HCT116 (cell line): Measurements from ENCODE around the gene STK16. TPM values are rescaled to one million over a fixed set of nuclear protein-coding genes. Genes with fewer than 3 reads are reported as not detected.

Source experiments
- ATAC-seq: fragments of 200-7000 bp; cut with Tn5 transposase; 2 replicates; pipeline ENCODE4 v1.9.1; 2020; ENCODE audit warnings: mild to moderate bottlenecking, moderate library complexity
- BruUV-seq: library from RNA; stranded (reverse); fragments of 400-500 nt; replicated peaks from 2 replicates; lab custom pipeline; 2021; lab: Mats Ljungman, UMichigan
- CTCF ChIA-PET: fragments of 300-600 bp; sonication (Branson Sonifier 250); formaldehyde crosslinking; loops from one replicate; lab custom pipeline; 2021; ENCODE audit warnings: antibody characterized with exemption; lab: Charles Lee
- POLR2A ChIA-PET: fragments of 300-600, 350-600 bp; sonication (Branson Sonifier 250); formaldehyde crosslinking; loops from one replicate; lab custom pipeline; 2021; ENCODE audit warnings: antibody characterized with exemption; lab: Charles Lee
- RAD21 ChIA-PET, 2 experiments: fragments of 300-600 bp; sonication (Branson Sonifier 250); formaldehyde crosslinking; loops; one replicate each; lab custom pipeline; 2023; ENCODE audit warnings: low total read pairs in 2 of 2; ENCODE audit not compliant: uncharacterized antibody in 2 of 2, unreplicated experiment in 2 of 2, low non-redundant PET in 1 of 2; lab: Charles Lee
- DNase-seq: peaks from one replicate; pipeline ENCODE4 v3.0.0-alpha.2; 2010; ENCODE audit warnings: low read depth, low spot score
- H2AFZ ChIP-seq: fragments of 200-600 bp; shearing (Covaris generic), sonication (generic); 2 replicates; pipeline ENCODE4 v1.6.1; 2017; ENCODE audit warnings: low read depth, mixed run types, mixed read lengths, antibody characterized with exemption, low read length; ENCODE audit not compliant: poor library complexity, severe bottlenecking
- H3K27ac ChIP-seq: 2 replicates; pipeline ENCODE4 v1.5.1; 2012; ENCODE audit warnings: low read depth, low read length
- H3K27me3 ChIP-seq: fragments of 200-600 bp; sonication (generic); 2 replicates; pipeline ENCODE4 v1.6.1; 2016; ENCODE audit warnings: mixed run types, low read length, mixed read lengths; ENCODE audit not compliant: insufficient read depth
- H3K36me3 ChIP-seq, 2 experiments: fragments of 200-500 bp in 1 of 2; fragments of 200-600 bp in 1 of 2; sonication (Bioruptor generic) in 1 of 2; sonication (generic) in 1 of 2; 2 replicates each; pipeline versions ENCODE4 v1.5.1 to v1.6.1; 2014 to 2016; ENCODE audit warnings: low read length in 2 of 2, inconsistent platforms in 1 of 2, mixed read lengths in 1 of 2, mixed run types in 1 of 2; ENCODE audit not compliant: insufficient read depth in 2 of 2, control insufficient read depth in 1 of 2
- H3K4me1 ChIP-seq, 2 experiments: fragments of 200-600 bp in 1 of 2; sonication (generic) in 1 of 2; 2 replicates each; pipeline versions ENCODE4 v1.5.1 to v1.6.1; 2012 to 2017; ENCODE audit warnings: low read length in 2 of 2, inconsistent platforms in 1 of 2, mild to moderate bottlenecking in 1 of 2, mixed read lengths in 1 of 2, mixed run types in 1 of 2, moderate library complexity in 1 of 2; ENCODE audit not compliant: insufficient read depth in 2 of 2, control insufficient read depth in 1 of 2
- H3K4me2 ChIP-seq: fragments of 200-600 bp; sonication (generic); 2 replicates; pipeline ENCODE4 v1.6.1; 2017; ENCODE audit warnings: mixed run types, low read length, mixed read lengths
- H3K4me3 ChIP-seq, 2 experiments: fragments of 200-600 bp in 1 of 2; sonication (generic) in 1 of 2; replicated peaks in 1 of 2; 2 replicates each; pipeline ENCODE4 v1.5.1; 2011 to 2016; ENCODE audit warnings: low read length in 2 of 2, control low read depth in 1 of 2, low read depth in 1 of 2, mild to moderate bottlenecking in 1 of 2, mixed read lengths in 1 of 2, mixed run types in 1 of 2
- H3K79me2 ChIP-seq: fragments of 200-600 bp; sonication (generic); 2 replicates; pipeline ENCODE4 v1.6.1; 2017; ENCODE audit warnings: mild to moderate bottlenecking, mixed run types, low read length, moderate library complexity, mixed read lengths; ENCODE audit not compliant: insufficient read depth
- H3K9ac ChIP-seq: fragments of 200-600 bp; sonication (generic); 2 replicates; pipeline ENCODE4 v1.6.1; 2016; ENCODE audit warnings: low read length, mixed read lengths
- H3K9me2 ChIP-seq: fragments of 200-600 bp; sonication (generic), shearing (Covaris generic); 2 replicates; pipeline ENCODE4 v1.6.1; 2017; ENCODE audit warnings: mixed run types, mild to moderate bottlenecking, moderate library complexity; ENCODE audit not compliant: insufficient read depth
- H3K9me3 ChIP-seq, 2 experiments: fragments of 200-500 bp in 1 of 2; fragments of 200-600 bp in 1 of 2; sonication (Bioruptor generic) in 1 of 2; sonication (generic) in 1 of 2; 2 replicates each; pipeline ENCODE4 v1.6.1; 2014 to 2017; ENCODE audit warnings: low read length in 2 of 2, mixed read lengths in 2 of 2, inconsistent platforms in 1 of 2, low read depth in 1 of 2, mild to moderate bottlenecking in 1 of 2, mixed run types in 1 of 2, moderate library complexity in 1 of 2; ENCODE audit not compliant: control insufficient read depth in 1 of 2, insufficient read depth in 1 of 2
- H4K20me1 ChIP-seq: fragments of 200-600 bp; sonication (generic), shearing (Covaris generic); 2 replicates; pipeline ENCODE4 v1.6.1; 2017; ENCODE audit warnings: mixed run types, mild to moderate bottlenecking, moderate library complexity; ENCODE audit not compliant: insufficient read depth
- CBX3 ChIP-seq: IDR thresholded peaks from 2 replicates; pipeline ENCODE4 v1.6.1; 2012; ENCODE audit warnings: low read depth
- CEBPB ChIP-seq: IDR thresholded peaks from 2 replicates; pipeline ENCODE4 v1.6.1; 2012; ENCODE audit warnings: low read depth
- EGR1 ChIP-seq: IDR thresholded peaks from 2 replicates; pipeline ENCODE4 v1.6.1; 2012; ENCODE audit warnings: low read depth
- EZH2phosphoT487 ChIP-seq: fragments of 200-600 bp; IDR thresholded peaks from 2 replicates; pipeline ENCODE4 v1.6.1; 2018; ENCODE audit warnings: antibody characterized with exemption, borderline replicate concordance
- FOSL1 ChIP-seq: IDR thresholded peaks from 2 replicates; pipeline ENCODE4 v1.6.1; 2012; ENCODE audit warnings: low read depth
- RAD21 ChIP-seq: IDR thresholded peaks from 2 replicates; pipeline ENCODE4 v1.6.1; 2012; ENCODE audit warnings: low read depth, mild to moderate bottlenecking
- SP1 ChIP-seq: IDR thresholded peaks from 2 replicates; pipeline ENCODE4 v1.6.1; 2012; ENCODE audit warnings: low read depth
- YY1 ChIP-seq: IDR thresholded peaks from 2 replicates; pipeline ENCODE4 v1.6.1; 2011; ENCODE audit warnings: low read length, low read depth, moderate library complexity, mild to moderate bottlenecking; ENCODE audit not compliant: insufficient replicate concordance; ENCODE audit errors: extremely low read depth
- intact Hi-C: fragments of 100-400 bp; cut with micrococcal nuclease; formaldehyde crosslinking; loops from 2 replicates; pipeline ENCODE4 v1.10.0; 2022
- total RNA-seq: library from RNA; stranded (reverse); gene quantifications from one replicate; pipeline ENCODE4 v1.2.1, GENCODE V29; 2021; ENCODE audit not compliant: unreplicated experiment
- TF ChIP-seq, protein P1 (sequence below): IDR thresholded peaks from 2 replicates; pipeline ENCODE4 v1.6.1; 2012
- TF ChIP-seq, protein P2 (sequence below): IDR thresholded peaks from 2 replicates; pipeline ENCODE4 v1.6.1; 2011; ENCODE audit warnings: mild to moderate bottlenecking, low read length, moderate library complexity; ENCODE audit not compliant: insufficient replicate concordance; ENCODE audit errors: extremely low read depth
- TF ChIP-seq, protein P3 (sequence below), 3 experiments: fragments of 200-600 bp in 1 of 3; sonication (generic) in 1 of 3; IDR thresholded peaks in 2 of 3; conservative IDR thresholded peaks in 1 of 3; 2 replicates each; pipeline ENCODE4 v1.5.1; 2012 to 2017; ENCODE audit warnings: low read depth in 2 of 3, low read length in 2 of 3, antibody characterized with exemption in 1 of 3, borderline replicate concordance in 1 of 3, control low read depth in 1 of 3, mild to moderate bottlenecking in 1 of 3, mixed read lengths in 1 of 3, mixed run types in 1 of 3, moderate library complexity in 1 of 3; ENCODE audit not compliant: insufficient read depth in 1 of 3

The STK16 gene
- total RNA-seq, 1 experiment from 2014 or later: 31.4 TPM

DNA sequence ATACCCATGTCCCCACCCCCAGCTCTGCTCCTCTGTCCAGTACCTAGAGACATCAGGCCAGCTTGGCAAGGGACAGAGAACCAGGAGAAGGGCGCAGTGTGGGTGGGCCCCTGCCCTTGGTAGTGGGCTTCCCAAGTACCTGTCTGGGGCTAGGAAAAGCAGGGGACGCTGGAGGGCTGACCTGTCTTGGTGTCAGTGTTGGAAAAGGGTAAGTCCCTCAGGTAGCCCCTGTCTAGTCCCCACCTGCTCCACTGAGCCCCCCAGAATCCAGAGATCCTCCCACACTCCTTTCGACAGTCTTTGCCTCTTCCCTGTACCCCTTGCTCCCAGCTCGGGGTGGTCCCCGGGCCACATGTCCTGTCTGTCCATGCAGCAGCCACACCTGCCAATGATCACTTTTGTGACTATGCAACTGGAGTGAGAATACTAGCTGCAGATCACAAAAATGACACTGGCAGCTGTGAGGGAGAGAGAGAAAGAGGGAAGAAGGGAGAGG lies 48.5 kb downstream of the STK16 start:
- no peak for ATAC-seq
- ChIA-PET RAD21 (no interaction called here), POLR2A (no interaction called here)
- intact Hi-C loops: loop anchor here (1.0 to 2.0 kb wide), 3 partner anchors 14 to 123 kb away; partner anchors contain the start of genes DNAJB2, SLC23A3, TUBA4A and TUBA4B
- Histone ChIP-seq H3K4me1 (peaks cover 8 to 23% of the 10 kb centered on the region in 2 experiments; a peak in 3 of 4 replicates), H3K36me3 (no peaks in the 10 kb centered on the region), H3K9me3 (no peaks in the 10 kb centered on the region), H3K27me3 (no peaks in the 10 kb centered on the region), H3K27ac (no peak overlapping the region; the same call in 1 of the 2 replicates), H3K9me2 (no peaks in the 10 kb centered on the region), H4K20me1 (no peaks in the 10 kb centered on the region), H2AFZ (no peak overlapping the region), H3K4me2 (peak overlapping the region; percentile 83; the same call in 1 of the 2 replicates), H3K4me3 (no peak overlapping the region)
- no TSS peak for BruUV-seq
- no peak for TF ChIP-seq SP1
- TF ChIP-seq EZH2phosphoT487: no peak
- TF ChIP-seq, all 23 proteins: peak for 0
- Histone ChIP-seq H3K79me2 (no peaks in the 10 kb centered on the region), H3K9ac (no peak overlapping the region)
- no peak for DNase-seq
- CTCF ChIA-PET: interaction anchor here (1.5 to 4.5 kb wide), 4 partner anchors 16 to 139 kb away, joined by 4 to 71 read pairs (median 12); partner anchors contain the start of genes DNAJB2, GLB1L and STK16

DNA sequence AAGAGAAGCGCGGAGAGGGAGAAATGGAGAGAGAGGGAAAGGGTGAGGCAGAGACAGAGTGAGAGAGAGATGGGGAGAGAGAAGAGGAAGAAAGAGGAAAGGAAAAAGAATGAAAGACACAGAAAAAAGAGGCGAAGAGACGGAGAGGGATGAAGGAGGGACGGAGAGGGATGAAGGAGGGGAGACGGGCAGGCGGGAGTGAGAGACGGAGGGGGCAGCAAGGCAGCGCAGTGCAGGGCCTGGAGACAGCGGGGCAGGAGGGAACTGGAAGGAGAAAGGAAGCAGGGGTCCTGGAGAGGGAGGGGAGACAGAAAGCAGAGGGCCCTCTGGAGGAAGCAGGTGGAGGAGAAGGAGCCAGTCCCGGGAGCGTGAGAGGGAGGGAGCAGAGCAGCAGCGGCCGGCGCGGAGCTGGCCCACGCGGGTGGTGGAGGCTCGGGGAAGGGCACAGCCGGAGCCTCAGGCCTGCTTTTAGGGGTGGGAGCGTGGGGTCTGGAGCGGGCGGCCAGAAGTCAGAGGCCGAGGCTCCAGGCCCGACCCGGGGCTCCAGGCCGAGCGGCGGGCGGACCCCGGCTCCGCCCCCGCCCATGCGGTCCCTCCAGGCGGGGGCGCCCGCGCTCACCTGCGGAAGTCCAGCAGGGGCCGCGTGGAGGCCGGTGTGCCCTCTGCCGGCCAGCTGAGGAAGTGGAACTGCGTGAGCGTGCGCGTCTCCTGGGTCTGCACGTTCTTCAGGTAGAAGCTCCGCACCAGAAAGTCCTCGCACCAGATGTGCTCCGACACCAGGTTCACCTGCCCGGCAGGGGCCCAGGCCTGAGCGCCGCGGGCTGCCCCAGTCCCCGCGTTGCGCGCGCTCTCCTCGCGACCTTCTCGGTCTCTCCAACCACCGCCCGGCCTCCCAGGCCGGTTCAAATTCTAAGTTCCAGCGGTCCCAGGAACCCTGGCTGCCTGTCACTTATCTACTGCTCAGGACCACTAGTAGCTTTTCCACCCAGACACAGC lies 49.4 kb downstream of the STK16 start:
- ATAC-seq (peak; percentile 86), DNase-seq (peak; percentile 78)
- Histone ChIP-seq H3K4me2 (peak overlapping the region; percentile 83), H2AFZ (peak overlapping the region; percentile 87), H3K4me3 (peak overlapping the region; percentile 33 to 50), H3K4me1 (peaks cover 7 to 20% of the 10 kb centered on the region in 2 experiments; a peak in 3 of 4 replicates), H3K9ac (peak overlapping the region; percentile 53), H3K27me3 (no peaks in the 10 kb centered on the region), H3K9me2 (no peaks in the 10 kb centered on the region), H3K36me3 (no peaks in the 10 kb centered on the region), H3K9me3 (no peaks in the 10 kb centered on the region), H4K20me1 (no peaks in the 10 kb centered on the region), H3K79me2 (no peaks in the 10 kb centered on the region), H3K27ac (peak overlapping the region; percentile 25; the same call in 1 of the 2 replicates)
- ChIA-PET CTCF (interaction anchor here (0.6 to 4.5 kb wide), 43 partner anchors 8 to 447 kb away, joined by 3 to 71 read pairs (median 5); partner anchors contain the start of genes ABCB6, ANKZF1, ATG9A and CNPPD1), RAD21 (interaction anchor here (0.5 to 0.6 kb wide), 3 partner anchors 41 to 118 kb away, joined by 3 to 4 read pairs (median 3); partner anchors contain the start of genes CNPPD1 (in 1 of the 2) and DNPEP (in 1 of the 2)), POLR2A (interaction anchor here (0.9 to 1.3 kb wide), 6 partner anchors 16 to 77 kb away, joined by 3 to 6 read pairs (median 4); partner anchors contain the start of genes DNAJB2 and TUBA4A)
- intact Hi-C loops: loop anchor here (1.0 to 5.0 kb wide), 5 partner anchors 15 to 237 kb away; partner anchors contain the start of genes ANKZF1, ATG9A, DNAJB2 and SLC23A3
- no TSS peak for BruUV-seq
- TF ChIP-seq RAD21 (peak; percentile 83), EGR1 (peak; percentile 93), CBX3 (peak; percentile 77; the same call in 1 of the 2 replicates), YY1 (peak; percentile 81), CEBPB (no peak), FOSL1 (no peak)
- TF ChIP-seq, protein P1, sequence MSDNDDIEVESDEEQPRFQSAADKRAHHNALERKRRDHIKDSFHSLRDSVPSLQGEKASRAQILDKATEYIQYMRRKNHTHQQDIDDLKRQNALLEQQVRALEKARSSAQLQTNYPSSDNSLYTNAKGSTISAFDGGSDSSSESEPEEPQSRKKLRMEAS: peak; percentile 96
- TF ChIP-seq, protein P2, sequence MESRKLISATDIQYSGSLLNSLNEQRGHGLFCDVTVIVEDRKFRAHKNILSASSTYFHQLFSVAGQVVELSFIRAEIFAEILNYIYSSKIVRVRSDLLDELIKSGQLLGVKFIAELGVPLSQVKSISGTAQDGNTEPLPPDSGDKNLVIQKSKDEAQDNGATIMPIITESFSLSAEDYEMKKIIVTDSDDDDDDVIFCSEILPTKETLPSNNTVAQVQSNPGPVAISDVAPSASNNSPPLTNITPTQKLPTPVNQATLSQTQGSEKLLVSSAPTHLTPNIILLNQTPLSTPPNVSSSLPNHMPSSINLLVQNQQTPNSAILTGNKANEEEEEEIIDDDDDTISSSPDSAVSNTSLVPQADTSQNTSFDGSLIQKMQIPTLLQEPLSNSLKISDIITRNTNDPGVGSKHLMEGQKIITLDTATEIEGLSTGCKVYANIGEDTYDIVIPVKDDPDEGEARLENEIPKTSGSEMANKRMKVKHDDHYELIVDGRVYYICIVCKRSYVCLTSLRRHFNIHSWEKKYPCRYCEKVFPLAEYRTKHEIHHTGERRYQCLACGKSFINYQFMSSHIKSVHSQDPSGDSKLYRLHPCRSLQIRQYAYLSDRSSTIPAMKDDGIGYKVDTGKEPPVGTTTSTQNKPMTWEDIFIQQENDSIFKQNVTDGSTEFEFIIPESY: peak; percentile 81
- TF ChIP-seq, protein P3, sequence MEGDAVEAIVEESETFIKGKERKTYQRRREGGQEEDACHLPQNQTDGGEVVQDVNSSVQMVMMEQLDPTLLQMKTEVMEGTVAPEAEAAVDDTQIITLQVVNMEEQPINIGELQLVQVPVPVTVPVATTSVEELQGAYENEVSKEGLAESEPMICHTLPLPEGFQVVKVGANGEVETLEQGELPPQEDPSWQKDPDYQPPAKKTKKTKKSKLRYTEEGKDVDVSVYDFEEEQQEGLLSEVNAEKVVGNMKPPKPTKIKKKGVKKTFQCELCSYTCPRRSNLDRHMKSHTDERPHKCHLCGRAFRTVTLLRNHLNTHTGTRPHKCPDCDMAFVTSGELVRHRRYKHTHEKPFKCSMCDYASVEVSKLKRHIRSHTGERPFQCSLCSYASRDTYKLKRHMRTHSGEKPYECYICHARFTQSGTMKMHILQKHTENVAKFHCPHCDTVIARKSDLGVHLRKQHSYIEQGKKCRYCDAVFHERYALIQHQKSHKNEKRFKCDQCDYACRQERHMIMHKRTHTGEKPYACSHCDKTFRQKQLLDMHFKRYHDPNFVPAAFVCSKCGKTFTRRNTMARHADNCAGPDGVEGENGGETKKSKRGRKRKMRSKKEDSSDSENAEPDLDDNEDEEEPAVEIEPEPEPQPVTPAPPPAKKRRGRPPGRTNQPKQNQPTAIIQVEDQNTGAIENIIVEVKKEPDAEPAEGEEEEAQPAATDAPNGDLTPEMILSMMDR (IDR thresholded peaks at IDR 0.05 in 2 of 3, conservative IDR thresholded peaks at IDR 0.05 in 1 of 3; ENCODE audit: borderline replicate concordance in 1 of 3, insufficient read depth in 1 of 3, low read depth in 2 of 3, low read length in 2 of 3): peak; percentile 94 to 99 (median 98)
